ENCODE results near the gene RASSF4.

Gene RASSF4

GRCh38 chr10:44925811-44926750 lies 33.5 kb upstream of the RASSF4 start:
- in situ Hi-C loops (cut with MboI; ENCODE audit: low sequenced_read_pairs, unreplicated experiment) = loop anchor here (10.0 kb wide), 1 partner anchor 49 kb away; the partner anchor contains the start of gene DEPP1
- DNase-seq (ENCODE audit: low spot score) = no peak
- no peak for TF ChIP-seq CTCF (IDR thresholded peaks at IDR 0.05; ENCODE audit: borderline replicate concordance, control extremely low read depth, extremely low read depth, insufficient read depth, missing control alignments)

GRCh38 chr10:44926751-44927351 lies 32.8 kb upstream of the RASSF4 start:
- DNase-seq (ENCODE audit: low spot score) = no peak
- in situ Hi-C loops (cut with MboI; ENCODE audit: low sequenced_read_pairs, unreplicated experiment) = loop anchor here (10.0 kb wide), 1 partner anchor 48 kb away; the partner anchor contains the start of gene DEPP1
- TF ChIP-seq CTCF (IDR thresholded peaks at IDR 0.05; ENCODE audit: borderline replicate concordance, control extremely low read depth, extremely low read depth, insufficient read depth, missing control alignments) = no peak

- in situ Hi-C loops (cut with MboI; ENCODE audit: low sequenced_read_pairs, unreplicated experiment) = loop anchor here (10.0 kb wide), 1 partner anchor 47 kb away; the partner anchor contains the start of gene DEPP1
- no peak for TF ChIP-seq CTCF (IDR thresholded peaks at IDR 0.05; ENCODE audit: borderline replicate concordance, control extremely low read depth, extremely low read depth, insufficient read depth, missing control alignments)
- no peak for DNase-seq (ENCODE audit: low spot score)
These were observed 32.2 kb upstream of the RASSF4 start for GRCh38 chr10:44927352-44927751.

GRCh38 chr10:44928462-44928861 lies 31.1 kb upstream of the RASSF4 start:
- DNase-seq (ENCODE audit: low spot score) = no peak
- in situ Hi-C loops (cut with MboI; ENCODE audit: low sequenced_read_pairs, unreplicated experiment) = loop anchor here (10.0 kb wide), 1 partner anchor 46 kb away; the partner anchor contains the start of gene DEPP1
- no peak for TF ChIP-seq CTCF (IDR thresholded peaks at IDR 0.05; ENCODE audit: borderline replicate concordance, control extremely low read depth, extremely low read depth, insufficient read depth, missing control alignments)

- TF ChIP-seq CTCF (IDR thresholded peaks at IDR 0.05; ENCODE audit: borderline replicate concordance, control extremely low read depth, extremely low read depth, insufficient read depth, missing control alignments) = no peak
- in situ Hi-C loops (cut with MboI; ENCODE audit: low sequenced_read_pairs, unreplicated experiment) = loop anchor here (10.0 kb wide), 1 partner anchor 45 kb away; the partner anchor contains the start of gene DEPP1
These were observed 30.0 kb upstream of the RASSF4 start for GRCh38 chr10:44929356-44930255.

More at GRCh38 chr10:44929356-44930255, 30.0 kb upstream of the RASSF4 start:
- no peak for DNase-seq (ENCODE audit: low spot score)

Data from GM13976 (cell line).